ENCODE data around the gene PCK1. TPM values are rescaled to one million over a fixed set of nuclear protein-coding genes. Genes with fewer than 3 reads are reported as not detected.

The PCK1 gene
- total and polyA plus RNA-seq, 2 of the 13 experiments (the other 11 are each of a cell fraction or from before 2014, with no cell fraction given), result 6.5 to 12.6 TPM

- H3K27me3 ChIP-seq (ENCODE audit: control insufficient read depth in 1 of 2, insufficient read depth in 2 of 2, low read length in 2 of 2), result peaks cover 7 to 32% of the 10 kb centered on the region in 2 experiments
- H4K20me1 ChIP-seq (ENCODE audit: insufficient read depth, low read length), result no peaks in the 10 kb centered on the region
- H3K4me1 ChIP-seq (ENCODE audit: insufficient read depth, low read length), result peaks cover 78% of the 10 kb centered on the region
- DNase-seq (ENCODE audit: low spot score), result no peak
- peak overlapping the region; percentile 8; the same call in 1 of the 2 replicates for H3K4me2 ChIP-seq (ENCODE audit: low read depth, low read length)
- no peaks in the 10 kb centered on the region for H3K9me3 ChIP-seq (ENCODE audit: low read length)
- CTCF ChIA-PET (ENCODE audit: low intra/inter-chr PET ratio, low total read pairs), result interaction anchor here (1.9 kb wide), 1 partner anchor 29 kb away, joined by 4 read pairs; no protein-coding TSS in a partner anchor
- TF ChIP-seq HOXD1 (CRISPR knock-in tag; IDR thresholded peaks at IDR 0.05) (no peak), ZNF34 (CRISPR knock-in tag; IDR thresholded peaks at IDR 0.05; ENCODE audit: borderline replicate concordance) (no peak), ZNF790 (CRISPR knock-in tag; IDR thresholded peaks at IDR 0.05; ENCODE audit: borderline replicate concordance) (0 out of 2 replicates have a peak, but pooled peaks have one; percentile 37), SALL1 (CRISPR knock-in tag; IDR thresholded peaks at IDR 0.05) (no peak), ZNF616 (CRISPR knock-in tag; IDR thresholded peaks at IDR 0.05; ENCODE audit: low read depth) (0 out of 2 replicates have a peak, but pooled peaks have one; percentile 40), HNF1B (CRISPR knock-in tag; IDR thresholded peaks at IDR 0.05) (no peak), ZNF646 (CRISPR knock-in tag; IDR thresholded peaks at IDR 0.05) (peak; percentile 26; the same call in 1 of the 2 replicates), ZNF670 (CRISPR knock-in tag; IDR thresholded peaks at IDR 0.05; ENCODE audit: borderline replicate concordance) (peak; percentile 13; the same call in 1 of the 2 replicates), ZNF737 (CRISPR knock-in tag; IDR thresholded peaks at IDR 0.05; ENCODE audit: borderline replicate concordance) (0 out of 2 replicates have a peak, but pooled peaks have one; percentile 27), THAP9 (CRISPR knock-in tag; IDR thresholded peaks at IDR 0.05; ENCODE audit: borderline replicate concordance) (no peak), ZNF446 (CRISPR knock-in tag; IDR thresholded peaks at IDR 0.05) (peak; percentile 54; the same call in 1 of the 2 replicates)
- H3K79me2 ChIP-seq (ENCODE audit: insufficient read depth, low read length), result peaks cover 5% of the 10 kb centered on the region
- in situ Hi-C loops (cut with HindIII; ENCODE audit: extremely low pct_ligation_motif_present, low pct_unique_long_range_greater_than_20kb) (no loop called here), intact Hi-C loops (cut with micrococcal nuclease; ENCODE audit: unreplicated experiment) (loop anchor here (5.0 kb wide), 1 partner anchor 35 kb away; no protein-coding TSS in a partner anchor)
- no peak for FAIRE-seq
- no TSS peak for BruUV-seq (replicated peaks)
- H3K27ac ChIP-seq (ENCODE audit: extremely low read length, insufficient read depth, low read length), result no peak overlapping the region
- H3K9ac ChIP-seq (ENCODE audit: insufficient read depth, low read depth, low read length), result no peak overlapping the region
- no peaks in the 10 kb centered on the region; a peak in 1 of 5 replicates for H3K36me3 ChIP-seq (replicated peaks in 1 of 2; ENCODE audit: control insufficient read depth in 1 of 2, insufficient read depth in 2 of 2, low read length in 2 of 2)
- POLR2A ChIA-PET, result interaction anchor here (0.7 to 5.6 kb wide), 2 partner anchors 30 to 205 kb away, joined by 3 to 57 read pairs; no protein-coding TSS in a partner anchor
- no peak overlapping the region; a peak in 1 of 6 replicates for H3K4me3 ChIP-seq (replicated peaks in 1 of 3; ENCODE audit: insufficient read depth in 1 of 3, low read depth in 2 of 3, low read length in 3 of 3)
- H2AFZ ChIP-seq (ENCODE audit: low read length), result no peak overlapping the region
- ATAC-seq, result no peak
- 42% methylated on average over 3 of the region's 3 CpGs for WGBS (ENCODE audit: low lambda C conversion rate)
These were observed 4.0 kb upstream of the PCK1 start for GRCh38 chr20:57556980-57557274.
